ENCODE results near the gene TSEN2. TPM values are rescaled to one million over a fixed set of nuclear protein-coding genes. Genes with fewer than 3 reads are reported as not detected.
A peak's percentile ranks its signal among the peaks of the same experiment; 100 is the strongest.
"Not testable (repeated sequence)": the region's sequence is repeated elsewhere in the genome, so short reads cannot be mapped to it uniquely, and the experiment has no call there.

TSEN2 gene
- total RNA-seq, 4 donors from 2014 or later, result 20.9 to 47.6 (median 30.1) TPM

- DNase-seq, result no peak
- H3K27ac ChIP-seq, result no peak overlapping the region
- in situ Hi-C loops (cut with MboI; ENCODE audit: low pct_ligation_motif_present in 1 of 4, low pct_unique_long_range_greater_than_20kb in 1 of 4, low sequenced_read_pairs in 3 of 4) (no loop called here), intact Hi-C loops (cut with DNase I; ENCODE audit: low total_unique reads) (no loop called here)
- H3K9me3 ChIP-seq, result no peaks in the 10 kb centered on the region
- H3K4me1 ChIP-seq, result peaks cover 0 to 12% (median 6%) of the 10 kb centered on the region in 4 donors
- no peaks in the 10 kb centered on the region for H3K36me3 ChIP-seq
- H3K27me3 ChIP-seq, result no peaks in the 10 kb centered on the region
- WGBS, 2 donors (ENCODE audit: low coverage in 1 of 2), result 77% methylated on average over 2 of the region's 2 CpGs; no CpG with 5 or more reads in 1 of the 2 donors
- no peak overlapping the region for H3K4me3 ChIP-seq
- no peak for TF ChIP-seq CTCF (IDR thresholded peaks at IDR 0.05)
- no peak for TF ChIP-seq POLR2AphosphoS5 (IDR thresholded peaks at IDR 0.05)
- no peak for TF ChIP-seq POLR2A (IDR thresholded peaks at IDR 0.05)
- no peak for TF ChIP-seq EP300 (IDR thresholded peaks at IDR 0.05; ENCODE audit: low read depth)
These were observed 29.5 kb upstream of the TSEN2 start for GRCh38 chr3:12454816-12455121.

GRCh38 chr3:12455740-12456139, 28.5 kb upstream of the TSEN2 start:
- no peak for DNase-seq

GRCh38 chr3:12456441-12456840, 27.8 kb upstream of the TSEN2 start:
- Histone ChIP-seq H3K4me1 (peaks cover 0 to 25% (median 22%) of the 10 kb centered on the region in 4 donors), H3K27me3 (no peaks in the 10 kb centered on the region), H3K4me3 (no peak overlapping the region), H3K9me3 (no peaks in the 10 kb centered on the region), H3K27ac (no peak overlapping the region), H3K36me3 (no peaks in the 10 kb centered on the region)
- intact Hi-C loops (cut with DNase I; ENCODE audit: low total_unique reads), result no loop called here
- 84% methylated on average over 3 of the region's 3 CpGs; no CpG with 5 or more reads in 1 of the 2 donors for WGBS, 2 donors (ENCODE audit: low coverage in 1 of 2)
- DNase-seq, result no peak
- in situ Hi-C loops (cut with MboI; ENCODE audit: low pct_ligation_motif_present in 1 of 4, low pct_unique_long_range_greater_than_20kb in 1 of 4, low sequenced_read_pairs in 3 of 4), result no loop called here
- TF ChIP-seq POLR2AphosphoS5 (IDR thresholded peaks at IDR 0.05), result no peak
- TF ChIP-seq POLR2A (IDR thresholded peaks at IDR 0.05), result no peak
- no peak for TF ChIP-seq CTCF (IDR thresholded peaks at IDR 0.05)
- no peak for TF ChIP-seq EP300 (IDR thresholded peaks at IDR 0.05; ENCODE audit: low read depth)

More at GRCh38 chr3:12455740-12456139, 28.5 kb upstream of the TSEN2 start:
- no peaks in the 10 kb centered on the region for H3K9me3 ChIP-seq
- TF ChIP-seq POLR2A (IDR thresholded peaks at IDR 0.05) (no peak), CTCF (IDR thresholded peaks at IDR 0.05) (no peak), POLR2AphosphoS5 (IDR thresholded peaks at IDR 0.05) (no peak), EP300 (IDR thresholded peaks at IDR 0.05; ENCODE audit: low read depth) (no peak)
- in situ Hi-C loops (cut with MboI; ENCODE audit: low pct_ligation_motif_present in 1 of 4, low pct_unique_long_range_greater_than_20kb in 1 of 4, low sequenced_read_pairs in 3 of 4), result no loop called here
- 95% methylated on average over 7 of the region's 7 CpGs; no CpG with 5 or more reads in 1 of the 2 donors for WGBS, 2 donors (ENCODE audit: low coverage in 1 of 2)
- H3K27ac ChIP-seq, result no peak overlapping the region
- no peaks in the 10 kb centered on the region for H3K36me3 ChIP-seq
- intact Hi-C loops (cut with DNase I; ENCODE audit: low total_unique reads), result no loop called here
- no peaks in the 10 kb centered on the region for H3K27me3 ChIP-seq
- peaks cover 0 to 18% (median 15%) of the 10 kb centered on the region in 4 donors for H3K4me1 ChIP-seq
- no peak overlapping the region for H3K4me3 ChIP-seq

- in situ Hi-C loops (cut with MboI; ENCODE audit: low pct_ligation_motif_present in 1 of 4, low pct_unique_long_range_greater_than_20kb in 1 of 4, low sequenced_read_pairs in 3 of 4); H3K36me3 ChIP-seq; H3K9me3 ChIP-seq; intact Hi-C loops (cut with DNase I; ENCODE audit: low total_unique reads); DNase-seq; H3K27me3 ChIP-seq; H3K4me3 ChIP-seq; H3K27ac ChIP-seq: not testable (repeated sequence)
- WGBS, 2 donors (ENCODE audit: low coverage in 1 of 2), result 39 to 67% methylated on average over 2 to 4 of the region's 4 CpGs
- H3K4me1 ChIP-seq, result peaks cover 0 to 34% (median 30%) of the 10 kb centered on the region in 4 donors
These were observed 26.9 kb upstream of the TSEN2 start for GRCh38 chr3:12457380-12457779.

GRCh38 chr3:12458901-12459300, 25.4 kb upstream of the TSEN2 start:
- no peaks in the 10 kb centered on the region for H3K27me3 ChIP-seq
- TF ChIP-seq CTCF (IDR thresholded peaks at IDR 0.05) (no peak), POLR2AphosphoS5 (IDR thresholded peaks at IDR 0.05) (no peak), EP300 (IDR thresholded peaks at IDR 0.05; ENCODE audit: low read depth) (no peak), POLR2A (IDR thresholded peaks at IDR 0.05) (no peak)
- in situ Hi-C loops (cut with MboI; ENCODE audit: low pct_ligation_motif_present in 1 of 4, low pct_unique_long_range_greater_than_20kb in 1 of 4, low sequenced_read_pairs in 3 of 4), result no loop called here
- 65% methylated on average over 8 of the region's 8 CpGs; no CpG with 5 or more reads in 1 of the 2 donors for WGBS, 2 donors (ENCODE audit: low coverage in 1 of 2)
- no peak for DNase-seq
- intact Hi-C loops (cut with DNase I; ENCODE audit: low total_unique reads), result no loop called here
- H3K4me1 ChIP-seq, result peaks cover 0 to 40% (median 34%) of the 10 kb centered on the region in 4 donors
- no peaks in the 10 kb centered on the region for H3K36me3 ChIP-seq
- peak overlapping the region in 3 of 4 donors; percentile 48 to 62 (median 56) for H3K27ac ChIP-seq
- no peak overlapping the region for H3K4me3 ChIP-seq
- no peaks in the 10 kb centered on the region for H3K9me3 ChIP-seq

All from transverse colon (tissue), 4 donors.